ENCODE data around the gene CLCF1. TPM values are rescaled to one million over a fixed set of nuclear protein-coding genes. Genes with fewer than 3 reads are reported as not detected.

Gene CLCF1
- total RNA-seq, 1 donor from 2014 or later, result 33.1 TPM

DNA sequence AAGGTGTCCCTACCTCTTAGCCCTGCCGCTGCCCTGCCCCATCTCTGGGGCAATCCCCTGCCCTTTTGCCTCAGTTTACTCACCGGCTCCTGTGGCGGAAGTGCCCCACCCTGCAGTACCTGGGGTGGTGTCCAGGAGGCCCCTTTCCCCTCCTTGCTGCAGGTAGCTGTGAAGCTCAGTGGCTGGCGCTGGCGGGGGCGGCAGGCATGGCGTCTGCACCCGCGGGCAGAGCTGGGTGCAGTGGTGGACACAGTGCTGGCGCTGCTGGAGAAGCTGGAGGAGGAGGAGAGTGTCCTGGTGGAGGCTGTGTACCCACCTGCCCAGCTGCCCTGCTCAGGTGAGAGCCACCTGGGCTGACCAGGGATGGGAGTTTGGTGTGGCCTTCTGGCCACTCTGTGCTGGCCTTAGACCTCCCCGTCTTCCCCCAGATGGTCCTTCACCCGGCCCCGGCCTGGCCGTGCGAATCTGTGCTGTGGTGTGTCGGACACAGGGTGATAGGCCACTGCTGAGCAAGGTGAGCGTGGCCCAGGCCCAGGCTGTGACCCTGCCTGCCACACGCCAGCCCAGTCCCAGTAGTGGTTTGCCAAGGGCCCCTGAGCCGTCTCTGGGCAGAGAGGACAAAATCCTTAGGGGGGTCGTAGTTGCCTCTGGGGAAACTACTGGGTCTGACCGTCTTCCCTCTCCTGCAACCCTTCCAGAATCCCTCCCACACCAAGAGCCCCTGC is 46.1 kb upstream of the CLCF1 start:
- Histone ChIP-seq H3K36me3 (ENCODE audit: control insufficient read depth, insufficient read depth, low read length) (no peaks in the 10 kb centered on the region), H3K27me3 (ENCODE audit: control insufficient read depth, insufficient read depth, low read length) (peaks cover 13% of the 10 kb centered on the region), H3K4me3 (ENCODE audit: low read depth, low read length) (no peak overlapping the region)
- no peak for DNase-seq (ENCODE audit: low read depth)
- TF ChIP-seq, protein P1, sequence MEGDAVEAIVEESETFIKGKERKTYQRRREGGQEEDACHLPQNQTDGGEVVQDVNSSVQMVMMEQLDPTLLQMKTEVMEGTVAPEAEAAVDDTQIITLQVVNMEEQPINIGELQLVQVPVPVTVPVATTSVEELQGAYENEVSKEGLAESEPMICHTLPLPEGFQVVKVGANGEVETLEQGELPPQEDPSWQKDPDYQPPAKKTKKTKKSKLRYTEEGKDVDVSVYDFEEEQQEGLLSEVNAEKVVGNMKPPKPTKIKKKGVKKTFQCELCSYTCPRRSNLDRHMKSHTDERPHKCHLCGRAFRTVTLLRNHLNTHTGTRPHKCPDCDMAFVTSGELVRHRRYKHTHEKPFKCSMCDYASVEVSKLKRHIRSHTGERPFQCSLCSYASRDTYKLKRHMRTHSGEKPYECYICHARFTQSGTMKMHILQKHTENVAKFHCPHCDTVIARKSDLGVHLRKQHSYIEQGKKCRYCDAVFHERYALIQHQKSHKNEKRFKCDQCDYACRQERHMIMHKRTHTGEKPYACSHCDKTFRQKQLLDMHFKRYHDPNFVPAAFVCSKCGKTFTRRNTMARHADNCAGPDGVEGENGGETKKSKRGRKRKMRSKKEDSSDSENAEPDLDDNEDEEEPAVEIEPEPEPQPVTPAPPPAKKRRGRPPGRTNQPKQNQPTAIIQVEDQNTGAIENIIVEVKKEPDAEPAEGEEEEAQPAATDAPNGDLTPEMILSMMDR (IDR thresholded peaks at IDR 0.05; ENCODE audit: insufficient read depth, low read length, poor library complexity, severe bottlenecking), result no peak

DNA sequence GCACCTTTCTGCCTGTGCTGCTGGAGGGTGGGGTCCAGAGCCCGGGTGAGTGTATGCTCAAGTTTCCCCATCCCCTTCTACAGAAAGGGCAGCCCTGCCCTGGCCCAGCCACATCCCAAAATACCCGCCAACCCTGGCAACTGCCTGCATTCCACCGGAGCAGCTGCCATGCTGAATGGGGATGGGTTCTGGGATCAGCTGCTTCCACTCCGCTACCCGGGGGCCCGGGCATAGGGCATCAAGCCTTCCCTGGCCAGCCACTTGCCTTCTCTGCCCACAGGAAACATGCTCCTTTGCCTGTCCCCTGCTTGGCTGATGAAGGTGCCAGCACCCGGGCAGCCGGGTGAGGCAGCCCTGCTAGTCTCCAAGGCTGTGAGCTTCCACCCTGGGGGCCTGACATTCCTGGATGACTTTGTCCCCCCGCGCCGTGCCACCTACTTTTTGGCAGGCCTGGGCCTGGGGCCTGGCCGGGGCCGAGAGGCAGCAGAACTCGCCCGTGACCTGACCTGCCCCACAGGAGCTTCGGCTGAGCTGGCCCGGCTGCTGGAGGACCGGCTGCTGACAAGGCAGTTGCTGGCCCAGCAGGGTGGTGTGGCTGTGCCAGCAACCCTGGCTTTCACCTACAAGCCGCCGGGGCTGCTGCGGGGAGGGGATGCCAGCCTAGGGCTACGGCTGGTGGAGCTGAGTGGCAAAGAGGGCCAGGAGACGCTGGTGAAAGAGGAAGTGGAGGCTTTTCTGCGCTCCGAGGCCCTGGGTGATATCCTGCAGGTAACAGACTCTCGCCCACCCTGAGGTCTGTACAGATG is 45.3 kb upstream of the CLCF1 start:
- Histone ChIP-seq H3K4me3 (ENCODE audit: low read depth, low read length) (no peak overlapping the region), H3K27me3 (ENCODE audit: control insufficient read depth, insufficient read depth, low read length) (peaks cover 15% of the 10 kb centered on the region), H3K36me3 (ENCODE audit: control insufficient read depth, insufficient read depth, low read length) (no peaks in the 10 kb centered on the region)
- DNase-seq (ENCODE audit: low read depth), result no peak
- TF ChIP-seq, protein P1 (IDR thresholded peaks at IDR 0.05; ENCODE audit: insufficient read depth, low read length, poor library complexity, severe bottlenecking), result no peak

DNA sequence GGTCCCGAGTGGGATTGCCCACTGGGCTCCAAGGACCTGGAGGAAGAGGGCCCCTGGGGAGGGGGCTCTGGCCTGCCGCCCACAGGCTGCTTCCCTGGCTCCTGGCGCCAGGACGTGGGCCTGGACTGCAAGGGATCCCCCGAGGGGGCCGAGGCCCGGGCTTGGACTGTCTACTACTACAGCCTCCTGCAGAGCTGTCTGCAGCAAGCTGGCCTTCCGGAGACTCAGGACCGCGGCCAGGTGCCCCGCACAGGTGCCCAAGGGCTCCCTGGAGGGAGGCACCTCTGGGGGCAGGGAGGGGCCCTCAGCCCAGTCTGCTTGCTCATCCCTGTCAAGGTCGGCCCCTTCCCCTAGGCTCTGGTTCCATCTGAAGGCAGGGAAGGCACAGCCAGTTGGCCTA is 44.0 kb upstream of the CLCF1 start:
- no peak overlapping the region for H3K4me3 ChIP-seq (ENCODE audit: low read depth, low read length)
- peaks cover 22% of the 10 kb centered on the region for H3K27me3 ChIP-seq (ENCODE audit: control insufficient read depth, insufficient read depth, low read length)
- TF ChIP-seq, protein P1 (IDR thresholded peaks at IDR 0.05; ENCODE audit: insufficient read depth, low read length, poor library complexity, severe bottlenecking), result no peak
- no peak for DNase-seq (ENCODE audit: low read depth)
- H3K36me3 ChIP-seq (ENCODE audit: control insufficient read depth, insufficient read depth, low read length), result no peaks in the 10 kb centered on the region

DNA sequence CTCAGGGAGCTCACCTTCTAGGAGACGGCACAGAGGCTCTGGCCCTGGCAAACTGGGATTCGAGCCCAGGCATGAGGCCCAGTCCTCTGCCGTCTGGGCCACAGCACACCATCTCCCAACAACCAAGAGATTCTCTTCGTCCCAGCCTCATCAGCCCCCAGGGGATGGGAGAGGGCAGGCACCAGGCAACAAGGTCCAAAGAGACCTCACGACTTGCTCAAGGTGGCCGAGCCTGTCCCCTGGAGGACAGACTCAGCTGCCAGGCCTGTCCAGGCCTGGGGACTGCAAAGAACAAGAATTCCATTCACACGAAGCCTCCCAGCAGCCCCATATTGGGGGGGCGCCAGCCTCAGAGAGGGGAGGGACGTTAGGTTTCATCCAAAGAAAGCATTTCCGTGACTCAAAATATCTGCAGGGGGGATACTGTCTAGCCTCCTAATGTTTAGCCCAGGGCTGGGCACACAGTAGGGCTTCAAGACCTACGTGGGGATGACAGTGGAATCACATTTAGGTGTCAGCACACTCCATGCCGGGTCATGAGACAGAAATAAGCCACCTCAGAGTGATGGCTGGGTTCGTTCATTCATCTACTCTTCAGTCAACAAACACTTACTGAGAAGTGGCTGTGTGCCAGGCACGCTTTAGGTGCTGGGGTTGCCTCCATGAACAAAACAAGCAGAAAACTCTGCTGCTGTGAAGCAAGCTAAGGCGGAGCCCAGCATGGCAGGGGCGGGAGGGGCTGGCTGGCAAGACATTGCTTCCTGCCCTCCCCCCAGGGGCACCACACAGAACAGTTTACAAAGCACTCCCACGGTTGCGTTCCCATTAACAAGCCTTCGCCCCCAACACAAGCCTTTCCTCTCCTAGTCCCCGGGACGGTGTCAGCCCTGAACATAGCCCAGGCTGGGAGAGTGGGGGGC is 43.3 kb upstream of the CLCF1 start:
- Histone ChIP-seq H3K36me3 (ENCODE audit: control insufficient read depth, insufficient read depth, low read length) (no peaks in the 10 kb centered on the region), H3K4me3 (ENCODE audit: low read depth, low read length) (no peak overlapping the region), H3K27me3 (ENCODE audit: control insufficient read depth, insufficient read depth, low read length) (peaks cover 23% of the 10 kb centered on the region)
- DNase-seq (ENCODE audit: low read depth), result no peak
- TF ChIP-seq, protein P1 (IDR thresholded peaks at IDR 0.05; ENCODE audit: insufficient read depth, low read length, poor library complexity, severe bottlenecking), result no peak

DNA sequence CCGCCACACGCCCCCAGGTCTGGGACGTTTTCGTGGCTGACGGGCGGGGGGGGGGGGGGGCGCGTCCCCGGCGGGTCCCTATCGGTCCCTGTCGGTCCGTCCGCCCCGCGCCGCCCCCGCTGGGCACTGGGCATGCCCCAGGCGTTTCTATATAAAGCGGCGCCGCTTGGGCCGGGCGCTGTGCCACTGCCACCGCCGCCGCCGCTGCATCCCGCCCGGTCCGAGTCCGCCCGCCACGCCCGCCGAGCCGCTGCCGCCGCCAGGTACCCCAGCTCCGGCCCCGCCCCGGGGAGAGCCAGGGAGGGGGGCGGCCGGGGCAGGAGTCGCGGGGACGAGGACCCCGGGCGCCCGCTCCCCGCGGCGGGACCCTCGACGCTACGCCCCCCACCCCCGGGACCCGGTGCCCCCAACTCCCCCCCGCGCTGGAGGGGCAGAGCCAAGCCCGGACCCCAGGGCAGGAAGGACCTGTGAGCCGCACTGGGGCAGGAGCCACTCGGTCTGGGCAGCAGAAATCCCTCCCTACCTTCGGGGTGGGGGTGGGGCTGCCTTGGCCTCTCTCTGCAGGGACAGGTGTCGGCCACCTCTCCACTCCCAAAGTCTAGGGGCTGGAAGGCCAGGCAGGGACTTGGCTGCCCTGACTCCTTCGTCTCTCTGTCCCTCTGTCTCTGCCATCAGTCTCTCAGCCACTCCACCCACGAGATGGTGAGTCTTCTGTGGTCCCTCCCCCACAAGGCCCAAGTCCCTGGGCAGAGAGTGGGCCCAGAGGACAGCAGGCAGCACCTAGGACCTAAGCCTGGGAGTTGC is 42.3 kb upstream of the CLCF1 start, which contains the start of gene CARNS1:
Gene CARNS1 (plus strand): TSS at position 178 of the 804 bp plus-strand sequence. CDS start 522 bp downstream, at position 700.
- Histone ChIP-seq H3K4me3 (ENCODE audit: low read depth, low read length) (peak within 1 kb of the TSS; percentile 2), H3K36me3 (ENCODE audit: control insufficient read depth, insufficient read depth, low read length) (no peaks in the 10 kb centered on the region), H3K27me3 (ENCODE audit: control insufficient read depth, insufficient read depth, low read length) (peaks cover 26% of the 10 kb centered on the region)
- TF ChIP-seq, protein P1 (IDR thresholded peaks at IDR 0.05; ENCODE audit: insufficient read depth, low read length, poor library complexity, severe bottlenecking), result no peak
- no peak for DNase-seq (ENCODE audit: low read depth)
